K562 (cell line): ENCODE results near the gene REXO2. TPM values are rescaled to one million over a fixed set of nuclear protein-coding genes. Genes with fewer than 3 reads are reported as not detected.
A peak's percentile ranks its signal among the peaks of the same experiment; 100 is the strongest.

Experiments
- CTCF ChIP-seq, 3 experiments: IDR thresholded peaks in 2 of 3; conservative IDR thresholded peaks in 1 of 3; 2 replicates each; pipeline ENCODE4 v1.5.1; 2011 to 2012; ENCODE audit warnings: low read length in 3 of 3, mild to moderate bottlenecking in 3 of 3, control low read depth in 2 of 3, improper control_type of control experiment in 1 of 3, inconsistent platforms in 1 of 3, low read depth in 1 of 3, mixed read lengths in 1 of 3, moderate library complexity in 1 of 3; ENCODE audit not compliant: insufficient read depth in 2 of 3
- E2F5 ChIP-seq: sonication (generic); formaldehyde crosslinking; IDR thresholded peaks from 2 replicates; pipeline ENCODE4 v1.8.0; 2022; ENCODE audit warnings: mild to moderate bottlenecking, missing genetic modification reagents
- GABPA ChIP-seq: fragments of 200-800 bp; sonication (Bioruptor generic); conservative IDR thresholded peaks from 2 replicates; pipeline ENCODE4 v1.6.1; 2016; ENCODE audit warnings: low read depth, missing genetic modification characterization, missing compliant biosample characterization
- HDAC2 ChIP-seq: fragments of 450-650 bp; IDR thresholded peaks from 2 replicates; pipeline ENCODE4 v1.6.1; 2016; ENCODE audit warnings: mild to moderate bottlenecking
- MAFG ChIP-seq: fragments of 450-650 bp; conservative IDR thresholded peaks from 2 replicates; pipeline ENCODE4 v1.6.1; 2016; ENCODE audit warnings: missing genetic modification characterization, missing compliant biosample characterization
- NCOA4 ChIP-seq: fragments of 450-650 bp; IDR thresholded peaks from 2 replicates; pipeline ENCODE4 v1.6.1; 2018; ENCODE audit warnings: mild to moderate bottlenecking; ENCODE audit not compliant: partially characterized antibody
- NFYB ChIP-seq: IDR thresholded peaks from 2 replicates; pipeline ENCODE4 v1.6.1; 2011; ENCODE audit warnings: mild to moderate bottlenecking, moderate library complexity; ENCODE audit not compliant: insufficient read length; ENCODE audit errors: extremely low read depth
- PHB2 ChIP-seq: fragments of 450-650 bp; IDR thresholded peaks from 2 replicates; pipeline ENCODE4 v1.6.1; 2017; ENCODE audit warnings: low read depth
- POLR2AphosphoS5 ChIP-seq: IDR thresholded peaks from 2 replicates; pipeline ENCODE4 v1.6.1; 2011; ENCODE audit warnings: mild to moderate bottlenecking, low read depth, low read length, moderate library complexity; ENCODE audit not compliant: control insufficient read depth, insufficient read depth
- RBM34 ChIP-seq: fragments of 200-400 bp; formaldehyde crosslinking; IDR thresholded peaks from 2 replicates; pipeline ENCODE4 v1.6.1; 2018; ENCODE audit warnings: low read length, borderline replicate concordance; ENCODE audit not compliant: insufficient read depth
- SAFB ChIP-seq: fragments of 200-400 bp; formaldehyde crosslinking; IDR thresholded peaks from 2 replicates; pipeline ENCODE4 v1.6.1; 2017; ENCODE audit warnings: low read depth, low read length, borderline replicate concordance
- WHSC1 ChIP-seq: IDR thresholded peaks from one replicate; pipeline ENCODE4 v1.6.1; 2012; ENCODE audit warnings: low read length, control low read depth, inconsistent platforms
- ZBTB43 ChIP-seq: sonication (generic); formaldehyde crosslinking; IDR thresholded peaks from 2 replicates; pipeline ENCODE4 v1.8.0; 2023; ENCODE audit warnings: mild to moderate bottlenecking, missing genetic modification reagents
- ZNF175 ChIP-seq: fragments of 200-800 bp; sonication (Bioruptor generic); IDR thresholded peaks from 2 replicates; pipeline ENCODE4 v1.6.1; 2016; ENCODE audit warnings: low read depth, mild to moderate bottlenecking, missing genetic modification characterization, missing compliant biosample characterization
- polyA plus RNA-seq, 8 experiments: library from polyadenylated mRNA; depleted of rRNA in 4 of 8; stranded (reverse) in 5 of 8; unstranded in 3 of 8; fragments of >200 nt; fragmentation: Nextera tagmentation in 2 of 8; fragmentation: Illumina TruSeq in 1 of 8; extraction: Ambion mirVana in 2 of 8; extraction: Trizol in 1 of 8; gene quantifications; 2 replicates each; pipeline versions ENCODE4 v1.2.1 to v1.2.3, GENCODE V29; 2011 to 2014; ENCODE audit warnings: inconsistent platforms in 1 of 8, missing spikeins in 1 of 8
- total RNA-seq, 7 experiments: library from RNA; depleted of rRNA in 6 of 7; stranded (reverse); fragments of >200 nt in 6 of 7; fragmentation: Illumina TruSeq in 2 of 7; extraction: Trizol in 2 of 7; gene quantifications; 2 replicates each; pipeline versions ENCODE4 v1.2.1 to v1.2.3, GENCODE V29; 2011 to 2021; ENCODE audit warnings: low replicate concordance in 1 of 7
- TF ChIP-seq, protein P1 (sequence below): fragments of 450-650 bp; formaldehyde crosslinking; IDR thresholded peaks from 2 replicates; pipeline ENCODE4 v1.4.0; 2020; ENCODE audit warnings: mild to moderate bottlenecking, moderate library complexity
- TF ChIP-seq, protein P2 (sequence below): fragments of 250-450 bp; sonication (Bioruptor Pico); IDR thresholded peaks from 2 replicates; pipeline ENCODE4 v1.5.0; 2022; ENCODE audit warnings: mild to moderate bottlenecking

REXO2 gene
- total and polyA plus RNA-seq, 9 of the 15 experiments (the other 6 are each of a cell fraction or from before 2014, with no cell fraction given): 143 to 370 (median 193) TPM

- TF ChIP-seq E2F5 (CRISPR knock-in tag) (peak; percentile 74; the same call in 1 of the 2 replicates), SAFB (peak; percentile 81), MAFG (peak; percentile 45; the same call in 1 of the 2 replicates), PHB2 (no peak), RBM34 (no peak), ZNF175 (CRISPR knock-in tag) (peak; percentile 42; the same call in 1 of the 2 replicates), WHSC1 (no peak), NCOA4 (no peak), CTCF (IDR thresholded peaks at IDR 0.05 in 2 of 3, conservative IDR thresholded peaks at IDR 0.05 in 1 of 3; ENCODE audit: insufficient read depth in 2 of 3, low read depth in 1 of 3, low read length in 3 of 3) (peak; percentile 7 to 42 (median 27); a peak in 4 of 6 replicates), GABPA (tag) (no peak), HDAC2 (no peak), POLR2AphosphoS5 (peak; percentile 34; the same call in 1 of the 2 replicates), NFYB (no peak), ZBTB43 (CRISPR knock-in tag) (no peak; the same call in 1 of the 2 replicates)
- TF ChIP-seq, protein P1, sequence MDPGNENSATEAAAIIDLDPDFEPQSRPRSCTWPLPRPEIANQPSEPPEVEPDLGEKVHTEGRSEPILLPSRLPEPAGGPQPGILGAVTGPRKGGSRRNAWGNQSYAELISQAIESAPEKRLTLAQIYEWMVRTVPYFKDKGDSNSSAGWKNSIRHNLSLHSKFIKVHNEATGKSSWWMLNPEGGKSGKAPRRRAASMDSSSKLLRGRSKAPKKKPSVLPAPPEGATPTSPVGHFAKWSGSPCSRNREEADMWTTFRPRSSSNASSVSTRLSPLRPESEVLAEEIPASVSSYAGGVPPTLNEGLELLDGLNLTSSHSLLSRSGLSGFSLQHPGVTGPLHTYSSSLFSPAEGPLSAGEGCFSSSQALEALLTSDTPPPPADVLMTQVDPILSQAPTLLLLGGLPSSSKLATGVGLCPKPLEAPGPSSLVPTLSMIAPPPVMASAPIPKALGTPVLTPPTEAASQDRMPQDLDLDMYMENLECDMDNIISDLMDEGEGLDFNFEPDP (CRISPR knock-in tag): no peak
- TF ChIP-seq, protein P2, sequence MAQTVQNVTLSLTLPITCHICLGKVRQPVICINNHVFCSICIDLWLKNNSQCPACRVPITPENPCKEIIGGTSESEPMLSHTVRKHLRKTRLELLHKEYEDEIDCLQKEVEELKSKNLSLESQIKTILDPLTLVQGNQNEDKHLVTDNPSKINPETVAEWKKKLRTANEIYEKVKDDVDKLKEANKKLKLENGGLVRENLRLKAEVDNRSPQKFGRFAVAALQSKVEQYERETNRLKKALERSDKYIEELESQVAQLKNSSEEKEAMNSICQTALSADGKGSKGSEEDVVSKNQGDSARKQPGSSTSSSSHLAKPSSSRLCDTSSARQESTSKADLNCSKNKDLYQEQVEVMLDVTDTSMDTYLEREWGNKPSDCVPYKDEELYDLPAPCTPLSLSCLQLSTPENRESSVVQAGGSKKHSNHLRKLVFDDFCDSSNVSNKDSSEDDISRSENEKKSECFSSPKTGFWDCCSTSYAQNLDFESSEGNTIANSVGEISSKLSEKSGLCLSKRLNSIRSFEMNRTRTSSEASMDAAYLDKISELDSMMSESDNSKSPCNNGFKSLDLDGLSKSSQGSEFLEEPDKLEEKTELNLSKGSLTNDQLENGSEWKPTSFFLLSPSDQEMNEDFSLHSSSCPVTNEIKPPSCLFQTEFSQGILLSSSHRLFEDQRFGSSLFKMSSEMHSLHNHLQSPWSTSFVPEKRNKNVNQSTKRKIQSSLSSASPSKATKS (CRISPR knock-in tag): no peak
These were observed at the start of gene REXO2 (continued) for GRCh38 chr11:114439229-114440120.
